Keratinocyte (primary cell): ENCODE results near the gene PRSS23. TPM values are rescaled to one million over a fixed set of nuclear protein-coding genes. Genes with fewer than 3 reads are reported as not detected.

Experiments
- DNase-seq: peaks from one replicate; pipeline ENCODE4 v3.0.0-alpha.2; 2011; ENCODE audit warnings: low read depth, missing footprints, low spot score
- FAIRE-seq: peaks from 2 replicates; lab custom pipeline; 2011; peaks lifted over from hg19 to GRCh38; lab: Jason Lieb, UNC
- H2AFZ ChIP-seq: 2 replicates; pipeline ENCODE4 v1.6.0; 2012; ENCODE audit warnings: low read length, control low read depth, inconsistent platforms; ENCODE audit not compliant: control insufficient read depth
- H3K27ac ChIP-seq: 2 replicates; pipeline ENCODE4 v1.5.1; 2011; ENCODE audit warnings: low read length; ENCODE audit not compliant: control insufficient read depth, insufficient read depth
- H3K27me3 ChIP-seq: 3 replicates; pipeline ENCODE4 v1.6.0; 2011; ENCODE audit warnings: low read length; ENCODE audit not compliant: control insufficient read depth, insufficient read depth; ENCODE audit errors: extremely low read depth
- H3K36me3 ChIP-seq, 2 experiments: 2 replicates in 1 of 2; 3 replicates in 1 of 2; pipeline ENCODE4 v1.5.1; 2011; ENCODE audit warnings: low read length in 2 of 2, mild to moderate bottlenecking in 1 of 2; ENCODE audit not compliant: control insufficient read depth in 2 of 2, insufficient read depth in 2 of 2; ENCODE audit errors: extremely low read depth in 1 of 2
- H3K4me1 ChIP-seq: 3 replicates; pipeline ENCODE4 v1.5.1; 2011; ENCODE audit warnings: low read length; ENCODE audit not compliant: control insufficient read depth, insufficient read depth; ENCODE audit errors: extremely low read depth
- H3K4me2 ChIP-seq: 3 replicates; pipeline ENCODE4 v1.6.0; 2011; ENCODE audit warnings: low read depth, low read length; ENCODE audit not compliant: control insufficient read depth, insufficient read depth; ENCODE audit errors: extremely low read depth
- H3K4me3 ChIP-seq, 3 experiments: fragments of 200-600 bp in 1 of 3; sonication (generic) in 1 of 3; 2 replicates in 2 of 3; 3 replicates in 1 of 3; pipeline ENCODE4 v1.5.1; 2011 to 2016; ENCODE audit warnings: low read length in 3 of 3, mild to moderate bottlenecking in 3 of 3, control low read depth in 2 of 3, inconsistent platforms in 1 of 3, low read depth in 1 of 3, mixed read lengths in 1 of 3, mixed run types in 1 of 3, moderate library complexity in 1 of 3; ENCODE audit not compliant: control insufficient read depth in 2 of 3, insufficient read depth in 2 of 3; ENCODE audit errors: extremely low read depth in 1 of 3
- H3K79me2 ChIP-seq: 2 replicates; pipeline ENCODE4 v1.6.0; 2012; ENCODE audit warnings: low read length; ENCODE audit not compliant: control insufficient read depth, insufficient read depth
- H3K9ac ChIP-seq: 3 replicates; pipeline ENCODE4 v1.6.0; 2011; ENCODE audit warnings: low read length; ENCODE audit not compliant: control insufficient read depth, insufficient read depth; ENCODE audit errors: extremely low read depth
- H3K9me1 ChIP-seq: 3 replicates; pipeline ENCODE4 v1.6.0; 2011; ENCODE audit warnings: low read length; ENCODE audit not compliant: control insufficient read depth, insufficient read depth; ENCODE audit errors: extremely low read depth
- H3K9me3 ChIP-seq: 2 replicates; pipeline ENCODE4 v1.5.1; 2012; ENCODE audit warnings: low read depth, low read length; ENCODE audit not compliant: control insufficient read depth
- H4K20me1 ChIP-seq: 3 replicates; pipeline ENCODE4 v1.6.0; 2011; ENCODE audit warnings: low read length; ENCODE audit not compliant: control insufficient read depth, insufficient read depth; ENCODE audit errors: extremely low read depth
- CTCF ChIP-seq, 3 experiments: IDR thresholded peaks in 1 of 3; conservative IDR thresholded peaks in 1 of 3; optimal IDR thresholded peaks in 1 of 3; 2 replicates in 2 of 3; 3 replicates in 1 of 3; pipeline versions ENCODE3 to v1.5.1; 2011; ENCODE audit warnings: low read length in 3 of 3, mild to moderate bottlenecking in 3 of 3, moderate library complexity in 2 of 3, control low read depth in 1 of 3, inconsistent platforms in 1 of 3; ENCODE audit not compliant: insufficient read depth in 2 of 3; ENCODE audit errors: extremely low read depth in 1 of 3
- EZH2 ChIP-seq: IDR thresholded peaks from one replicate; pipeline ENCODE4 v1.6.1; 2012; ENCODE audit warnings: inconsistent platforms, mild to moderate bottlenecking, low read length, moderate library complexity
- dilution Hi-C: fragments of 300-500 bp; cut with MboI; formaldehyde crosslinking; loops from one replicate; pipeline ENCODE4 v1.7.0; 2020; ENCODE audit warnings: low sequenced_read_pairs; ENCODE audit not compliant: extremely low pct_ligation_motif_present
- polyA plus RNA-seq, 5 experiments: library from polyadenylated mRNA; depleted of rRNA in 3 of 5; stranded (reverse) in 3 of 5; stranded (forward) in 1 of 5; unstranded in 1 of 5; fragments of >200 nt; gene quantifications; 1 replicate in 1 of 5; 2 replicates in 3 of 5; 3 replicates in 1 of 5; pipeline versions ENCODE4 v1.2.1 to v1.2.3, GENCODE V29; 2011 to 2012; ENCODE audit warnings: missing spikeins in 2 of 5, low read depth in 1 of 5, low replicate concordance in 1 of 5

PRSS23 gene
- polyA plus RNA-seq, 1 donor (not counting 4 experiments of a cell fraction or from before 2014, with no cell fraction given) = 143 TPM

DNA sequence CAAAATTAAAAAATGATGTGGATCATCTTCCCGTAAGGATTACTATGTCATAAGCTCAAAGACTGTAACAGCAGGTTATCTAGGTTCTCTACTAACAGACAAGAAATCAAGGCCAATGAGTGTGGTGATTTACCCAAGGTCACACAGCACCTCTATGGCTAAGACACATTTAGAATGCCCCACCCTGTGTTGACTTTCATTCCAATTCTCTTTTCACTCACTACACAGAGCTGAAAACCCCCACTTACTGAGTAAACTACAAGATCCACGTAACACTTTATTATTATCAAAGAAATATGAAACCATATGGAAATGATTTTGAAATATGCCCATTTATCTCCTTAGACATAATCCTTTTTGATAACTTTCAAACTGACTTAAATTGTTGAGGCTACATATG is 4.8 kb upstream of the PRSS23 start:
- DNase-seq (no peak), FAIRE-seq (no peak)
- no peak overlapping the region for H3K9ac ChIP-seq
- H3K27ac ChIP-seq = no peak overlapping the region
- peaks cover 6% of the 10 kb centered on the region for H3K4me1 ChIP-seq
- H3K4me2 ChIP-seq = no peak overlapping the region
- TF ChIP-seq CTCF (optimal IDR thresholded peaks at IDR 0.05 in 1 of 3, IDR thresholded peaks at IDR 0.05 in 1 of 3, conservative IDR thresholded peaks at IDR 0.05 in 1 of 3; ENCODE audit: extremely low read depth in 1 of 3, insufficient read depth in 2 of 3, low read length in 3 of 3) (no peak), EZH2 (no peak)
- H3K4me3 ChIP-seq = no peak overlapping the region
- no peaks in the 10 kb centered on the region for H3K9me3 ChIP-seq
- dilution Hi-C loops = no loop called here
- H3K9me1 ChIP-seq = no peaks in the 10 kb centered on the region
- H3K27me3 ChIP-seq = no peaks in the 10 kb centered on the region
- no peaks in the 10 kb centered on the region for H4K20me1 ChIP-seq
- H3K79me2 ChIP-seq = peaks cover under 1% of the 10 kb centered on the region
- H2AFZ ChIP-seq = no peak overlapping the region
- H3K36me3 ChIP-seq = no peaks in the 10 kb centered on the region

DNA sequence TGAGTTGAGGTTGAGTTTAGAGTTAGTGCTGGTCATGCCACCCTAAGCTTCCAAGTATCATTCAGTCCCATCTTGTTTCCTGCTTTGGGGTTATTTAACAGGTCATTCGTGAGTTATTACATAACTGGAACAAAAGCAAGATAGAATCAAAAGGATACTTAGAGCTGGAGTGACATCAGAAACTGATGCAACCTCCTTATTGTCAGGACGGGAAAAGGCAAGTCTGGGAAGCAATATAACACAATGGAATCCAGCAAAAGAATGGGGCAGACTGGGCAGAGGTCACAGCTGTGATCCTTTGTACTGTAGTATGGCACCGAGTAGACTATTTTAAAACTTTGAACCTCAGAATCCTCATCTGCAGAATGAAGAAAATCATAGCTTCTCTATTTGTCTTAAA is 4.4 kb upstream of the PRSS23 start:
- Histone ChIP-seq H3K9ac (no peak overlapping the region), H3K9me1 (no peaks in the 10 kb centered on the region), H3K9me3 (no peaks in the 10 kb centered on the region), H3K4me2 (peak overlapping the region; percentile 10), H3K27ac (no peak overlapping the region), H4K20me1 (no peaks in the 10 kb centered on the region), H3K4me3 (no peak overlapping the region), H2AFZ (no peak overlapping the region), H3K36me3 (no peaks in the 10 kb centered on the region), H3K27me3 (no peaks in the 10 kb centered on the region), H3K4me1 (peaks cover 6% of the 10 kb centered on the region), H3K79me2 (peaks cover 5% of the 10 kb centered on the region)
- DNase-seq = no peak
- FAIRE-seq = peak; percentile 55
- no peak for TF ChIP-seq CTCF (optimal IDR thresholded peaks at IDR 0.05 in 1 of 3, IDR thresholded peaks at IDR 0.05 in 1 of 3, conservative IDR thresholded peaks at IDR 0.05 in 1 of 3; ENCODE audit: extremely low read depth in 1 of 3, insufficient read depth in 2 of 3, low read length in 3 of 3)
- no peak for TF ChIP-seq EZH2
- dilution Hi-C loops = no loop called here
